A673 (cell line): ENCODE data around the gene SLC38A9. TPM values are rescaled to one million over a fixed set of nuclear protein-coding genes. Genes with fewer than 3 reads are reported as not detected.

Source experiments
- BruUV-seq: library from RNA; stranded (reverse); fragments of 400-500 nt; replicated peaks from 2 replicates; lab custom pipeline; 2021; lab: Mats Ljungman, UMichigan
- CTCF ChIA-PET: fragments of 300-600 bp; sonication (Branson Sonifier 250); formaldehyde crosslinking; loops from one replicate; lab custom pipeline; 2022; ENCODE audit warnings: antibody characterized with exemption; lab: Charles Lee
- POLR2A ChIA-PET: fragments of 300-600 bp; sonication (Branson Sonifier 250); formaldehyde crosslinking; loops from one replicate; lab custom pipeline; 2022; ENCODE audit warnings: antibody characterized with exemption; ENCODE audit not compliant: low non-redundant PET; lab: Charles Lee
- DNase-seq: peaks from one replicate; pipeline ENCODE4 v3.0.0-alpha.2; 2015; ENCODE audit warnings: low spot score
- H3K27ac ChIP-seq: fragments of 200-600 bp; sonication (generic); 2 replicates; pipeline ENCODE4 v1.5.1; 2016; ENCODE audit warnings: mixed run types, low read depth, mild to moderate bottlenecking, mixed read lengths, antibody characterized with exemption, low read length; ENCODE audit not compliant: poor library complexity, severe bottlenecking
- H3K27me3 ChIP-seq: fragments of 200-600 bp; sonication (generic); replicated peaks from 2 replicates; pipeline ENCODE4 v1.6.1; 2017; ENCODE audit warnings: mixed run types, low read depth, mild to moderate bottlenecking, mixed read lengths, antibody characterized with exemption, low read length; ENCODE audit not compliant: insufficient read depth, poor library complexity
- H3K36me3 ChIP-seq: fragments of 200-600 bp; sonication (generic); 2 replicates; pipeline ENCODE4 v1.6.1; 2016; ENCODE audit warnings: mixed run types, mild to moderate bottlenecking, mixed read lengths, antibody characterized with exemption, low read length; ENCODE audit not compliant: insufficient read depth, poor library complexity, severe bottlenecking
- H3K4me1 ChIP-seq: fragments of 200-600 bp; sonication (generic); 2 replicates; pipeline ENCODE4 v1.6.1; 2017; ENCODE audit warnings: mixed run types, mild to moderate bottlenecking, mixed read lengths, antibody characterized with exemption, low read length; ENCODE audit not compliant: insufficient read depth, poor library complexity, severe bottlenecking
- H3K4me3 ChIP-seq: fragments of 200-600 bp; sonication (generic); 2 replicates; pipeline ENCODE4 v1.5.1; 2016; ENCODE audit warnings: low read depth, mixed run types, mild to moderate bottlenecking, mixed read lengths, low read length; ENCODE audit not compliant: poor library complexity, severe bottlenecking
- H3K9me3 ChIP-seq: fragments of 200-600 bp; sonication (generic); 2 replicates; pipeline ENCODE4 v1.6.1; 2016; ENCODE audit warnings: mixed run types, low read depth, mild to moderate bottlenecking, mixed read lengths, antibody characterized with exemption, low read length; ENCODE audit not compliant: poor library complexity, severe bottlenecking
- CTCF ChIP-seq: fragments of 300-800, 200-600 bp; sonication (generic); conservative IDR thresholded peaks from 2 replicates; pipeline ENCODE4 v1.5.1; 2017; ENCODE audit warnings: low read depth, mild to moderate bottlenecking, antibody characterized with exemption, low read length, moderate library complexity, mixed read lengths
- EZH2 ChIP-seq: fragments of 200-600 bp; sonication (generic); IDR thresholded peaks from 2 replicates; pipeline ENCODE4 v1.6.1; 2017; ENCODE audit warnings: borderline replicate concordance, low read depth, mild to moderate bottlenecking, mixed read lengths, antibody characterized with exemption, low read length; ENCODE audit not compliant: poor library complexity, severe bottlenecking
- intact Hi-C: fragments of 100-400 bp; cut with micrococcal nuclease; formaldehyde crosslinking; loops from one replicate; pipeline ENCODE4 v1.10.0; 2022; ENCODE audit not compliant: unreplicated experiment
- total RNA-seq: library from RNA; stranded (reverse); gene quantifications from 2 replicates; pipeline ENCODE4 v1.2.3, GENCODE V29; 2021

SLC38A9 gene
- total RNA-seq, 1 experiment from 2014 or later: 22.1 TPM

- peak; percentile 51 for DNase-seq
- Histone ChIP-seq H3K9me3 (no peaks in the 10 kb centered on the region), H3K27ac (no peak overlapping the region), H3K27me3 (no peaks in the 10 kb centered on the region), H3K4me3 (no peak overlapping the region), H3K4me1 (no peaks in the 10 kb centered on the region), H3K36me3 (no peaks in the 10 kb centered on the region)
- BruUV-seq: no TSS peak
- intact Hi-C loops: loop anchor here (5.0 kb wide), 3 partner anchors 352 to 467 kb away; partner anchors contain the start of gene MCIDAS
- ChIA-PET POLR2A (no interaction called here), CTCF (interaction anchor here (0.6 kb wide), 2 partner anchors 11 to 522 kb away, joined by 5 to 12 read pairs; no protein-coding TSS in a partner anchor)
- TF ChIP-seq EZH2 (no peak), CTCF (peak; percentile 60)
These were observed 17.8 kb downstream of the SLC38A9 start for GRCh38 chr5:55694152-55694830.

GRCh38 chr5:55692509-55692908 is 19.6 kb downstream of the SLC38A9 start:
- intact Hi-C loops: loop anchor here (2.0 to 5.0 kb wide), 5 partner anchors 286 to 520 kb away; partner anchors contain the start of genes CDC20B and MCIDAS
- CTCF ChIA-PET: interaction anchor here (1.0 to 1.4 kb wide), 5 partner anchors 286 to 521 kb away, joined by 3 to 6 read pairs (median 3); no protein-coding TSS in a partner anchor

GRCh38 chr5:55692106-55692417 is 20.1 kb downstream of the SLC38A9 start:
- intact Hi-C loops: loop anchor here (2.0 to 5.0 kb wide), 5 partner anchors 285 to 519 kb away; partner anchors contain the start of genes CDC20B and MCIDAS
- no peaks in the 10 kb centered on the region for H3K27me3 ChIP-seq
- no peak overlapping the region for H3K27ac ChIP-seq
- CTCF ChIA-PET: interaction anchor here (1.0 to 1.4 kb wide), 5 partner anchors 286 to 521 kb away, joined by 3 to 6 read pairs (median 3); no protein-coding TSS in a partner anchor
- H3K4me1 ChIP-seq: no peaks in the 10 kb centered on the region
- no peak for DNase-seq
- 0 out of 2 replicates have a peak, but pooled peaks have one; percentile 3 for TF ChIP-seq CTCF
- TF ChIP-seq EZH2: no peak
- no peaks in the 10 kb centered on the region for H3K36me3 ChIP-seq
- no peak overlapping the region for H3K4me3 ChIP-seq
- no peaks in the 10 kb centered on the region for H3K9me3 ChIP-seq
- POLR2A ChIA-PET: interaction anchor here (0.6 kb wide), 1 partner anchor 318 kb away, joined by 3 read pairs; no protein-coding TSS in a partner anchor
- BruUV-seq: no TSS peak

More at GRCh38 chr5:55692509-55692908, 19.6 kb downstream of the SLC38A9 start:
- Histone ChIP-seq H3K27me3 (no peaks in the 10 kb centered on the region), H3K4me1 (no peaks in the 10 kb centered on the region), H3K36me3 (no peaks in the 10 kb centered on the region), H3K4me3 (no peak overlapping the region), H3K9me3 (no peaks in the 10 kb centered on the region), H3K27ac (no peak overlapping the region)
- no peak for TF ChIP-seq CTCF
- BruUV-seq: no TSS peak
- POLR2A ChIA-PET: no interaction called here
- DNase-seq: no peak
